ENCODE data around the gene PAK5. TPM values are rescaled to one million over a fixed set of nuclear protein-coding genes. Genes with fewer than 3 reads are reported as not detected.

The PAK5 gene
- total and polyA plus RNA-seq, 9 of the 15 experiments (the other 6 are each of a cell fraction or from before 2014, with no cell fraction given) = not detected

- TF ChIP-seq ZNF695 (CRISPR knock-in tag; IDR thresholded peaks at IDR 0.05) = no peak
- no peak for TF ChIP-seq ZNF668 (CRISPR knock-in tag; IDR thresholded peaks at IDR 0.05)
- TF ChIP-seq DACH1 (IDR thresholded peaks at IDR 0.05; ENCODE audit: partially characterized antibody) = no peak
- TF ChIP-seq CXXC5 (CRISPR knock-in tag; IDR thresholded peaks at IDR 0.05) = no peak
- TF ChIP-seq ETV1 (tag; conservative IDR thresholded peaks at IDR 0.05; ENCODE audit: low read depth) = no peak
- TF ChIP-seq ZBTB1 (CRISPR knock-in tag; IDR thresholded peaks at IDR 0.05; ENCODE audit: borderline replicate concordance, low read depth) = no peak
- TF ChIP-seq FOXO4 (CRISPR knock-in tag; IDR thresholded peaks at IDR 0.05) = no peak
- TF ChIP-seq PTRF (tag; IDR thresholded peaks at IDR 0.05) = no peak
Measured at GRCh38 chr20:9515214-9515585, 323.7 kb downstream of the PAK5 start (continued).

GRCh38 chr20:9514461-9515213 lies 324.2 kb downstream of the PAK5 start, which contains the start of gene LAMP5:
LAMP5 (plus strand) TSS chr20:9514590; CDS start chr20:9514853, 263 bp downstream.
- Histone ChIP-seq H3K36me3 (ENCODE audit: control insufficient read depth, insufficient read depth, low read length) (no peaks in the 10 kb centered on the region), H3K4me3 (no peak within 1 kb of the TSS), H4K20me1 (replicated peaks; ENCODE audit: control insufficient read depth, insufficient read depth, low read length) (no peaks in the 10 kb centered on the region), H2AFZ (ENCODE audit: low read depth, low read length) (no peak within 1 kb of the TSS), H3K9ac (ENCODE audit: insufficient read depth in 1 of 2, low read depth in 2 of 2, low read length in 2 of 2) (no peak within 1 kb of the TSS), H3K4me1 (replicated peaks in 1 of 2; ENCODE audit: control insufficient read depth in 2 of 2, insufficient read depth in 2 of 2, low read length in 2 of 2) (no peaks in the 10 kb centered on the region), H3K4me2 (ENCODE audit: insufficient read depth, low read length) (no peak within 1 kb of the TSS), H3K27ac (ENCODE audit: extremely low read depth, low read depth, low read length) (no peak within 1 kb of the TSS), H3K27me3 (ENCODE audit: control insufficient read depth in 2 of 2, insufficient read depth in 2 of 2, low read length in 2 of 2) (no peaks in the 10 kb centered on the region; a peak in 1 of 5 replicates), H3K9me1 (ENCODE audit: control insufficient read depth, insufficient read depth, low read length) (no peaks in the 10 kb centered on the region), H3K9me3 (replicated peaks; ENCODE audit: control insufficient read depth, insufficient read depth, low read depth, low read length) (no peaks in the 10 kb centered on the region), H3K79me2 (ENCODE audit: control insufficient read depth, insufficient read depth, low read length) (no peaks in the 10 kb centered on the region)
- ATAC-seq = no peak
- WGBS (ENCODE audit: insufficient coverage, low coverage, missing lambda C conversion rate) = 2% methylated on average over 16 of the region's 38 CpGs
- in situ Hi-C loops (cut with MboI) (no loop called here), intact Hi-C loops (cut with micrococcal nuclease) (no loop called here)
- FAIRE-seq = no peak
- no TSS peak for BruUV-seq (replicated peaks)
- DNase-seq (ENCODE audit: extremely low read depth in 1 of 4, low spot score in 3 of 4) = no peak
- CTCF ChIA-PET (ENCODE audit: low intra/inter-chr PET ratio) = no interaction called here
- POLR2A ChIA-PET = interaction anchor here (1.3 kb wide), 1 partner anchor 15 kb away, joined by 3 read pairs; no protein-coding TSS in a partner anchor
- TF ChIP-seq REST (IDR thresholded peaks at IDR 0.05; ENCODE audit: borderline replicate concordance) (peak; percentile 23; the same call in 1 of the 2 replicates), REST (CRISPR knock-in tag; IDR thresholded peaks at IDR 0.05; ENCODE audit: low read depth) (no peak)
